ENCODE measurements around the gene GCA.

GCA gene

DNA sequence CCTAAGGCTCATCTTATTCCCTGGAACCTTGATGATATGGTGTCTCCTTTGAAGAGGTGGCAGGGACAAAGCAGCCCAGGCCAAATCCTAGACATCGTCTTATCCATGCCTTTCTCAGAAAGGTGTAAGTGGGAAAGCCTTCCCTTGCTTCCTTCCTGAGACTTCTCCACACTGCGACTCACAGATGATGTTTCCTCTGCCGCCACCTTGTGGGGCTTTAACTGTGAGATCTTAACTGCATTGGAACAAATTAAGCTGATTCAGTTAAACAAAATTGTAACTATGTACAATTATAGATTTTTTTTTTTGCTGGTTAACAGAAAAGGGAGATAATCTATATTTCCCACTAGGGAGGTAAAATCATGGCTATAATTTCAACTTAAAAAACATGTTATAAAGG is 10.0 kb upstream of the GCA start:
- Histone ChIP-seq H3K79me2 (no peaks in the 10 kb centered on the region), H3K36me3 (ENCODE audit: control insufficient read depth, insufficient read depth, low read length) (no peaks in the 10 kb centered on the region), H3K4me3 (ENCODE audit: low read depth, low read length) (no peak overlapping the region), H2AFZ (peak overlapping the region; percentile 20), H3K9ac (no peak overlapping the region), H3K27ac (no peak overlapping the region), H3K4me2 (ENCODE audit: low read length) (no peak overlapping the region), H3K4me1 (no peaks in the 10 kb centered on the region), H3K27me3 (ENCODE audit: control insufficient read depth, insufficient read depth, low read length) (no peaks in the 10 kb centered on the region), H3K9me3 (ENCODE audit: control insufficient read depth, low read length) (no peaks in the 10 kb centered on the region)
- TF ChIP-seq CTCF (IDR thresholded peaks at IDR 0.05), result peak; percentile 34

- Histone ChIP-seq H3K36me3 (ENCODE audit: control insufficient read depth, insufficient read depth, low read length) (no peaks in the 10 kb centered on the region), H3K27me3 (ENCODE audit: control insufficient read depth, insufficient read depth, low read length) (no peaks in the 10 kb centered on the region), H3K4me2 (ENCODE audit: low read length) (no peak overlapping the region), H3K4me3 (ENCODE audit: low read depth, low read length) (no peak overlapping the region), H3K79me2 (no peaks in the 10 kb centered on the region), H3K9ac (no peak overlapping the region), H3K4me1 (no peaks in the 10 kb centered on the region), H2AFZ (no peak overlapping the region), H3K9me3 (ENCODE audit: control insufficient read depth, low read length) (no peaks in the 10 kb centered on the region), H3K27ac (no peak overlapping the region)
- TF ChIP-seq CTCF (IDR thresholded peaks at IDR 0.05), result no peak
Observed at GRCh38 chr2:162337868-162338267, 6.1 kb upstream of the GCA start.

DNA sequence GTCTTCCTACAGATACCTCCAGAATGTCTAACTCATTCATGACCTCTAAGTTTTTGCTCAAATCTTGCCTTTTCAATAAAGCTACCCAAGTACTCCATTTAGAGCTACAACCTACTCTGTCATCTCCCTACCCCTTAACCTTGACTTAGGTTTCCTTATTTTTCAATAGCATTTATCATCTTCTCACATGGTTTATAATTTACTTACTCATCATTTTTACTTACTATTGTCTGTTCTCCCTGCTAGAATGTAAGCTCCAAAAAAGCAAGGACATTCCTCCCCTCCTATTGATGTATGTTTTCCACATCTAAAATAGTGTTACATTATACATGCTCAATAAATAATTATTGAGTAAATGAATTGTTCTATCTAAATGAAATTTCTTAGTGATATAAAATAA is 3.1 kb upstream of the GCA start:
- Histone ChIP-seq H3K36me3 (ENCODE audit: control insufficient read depth, insufficient read depth, low read length) (no peaks in the 10 kb centered on the region), H3K79me2 (no peaks in the 10 kb centered on the region), H3K27me3 (ENCODE audit: control insufficient read depth, insufficient read depth, low read length) (no peaks in the 10 kb centered on the region), H3K27ac (no peak overlapping the region), H3K9ac (no peak overlapping the region), H3K4me1 (peaks cover 3% of the 10 kb centered on the region), H3K4me3 (ENCODE audit: low read depth, low read length) (no peak overlapping the region), H3K9me3 (ENCODE audit: control insufficient read depth, low read length) (no peaks in the 10 kb centered on the region), H3K4me2 (ENCODE audit: low read length) (no peak overlapping the region), H2AFZ (no peak overlapping the region)
- no peak for TF ChIP-seq CTCF (IDR thresholded peaks at IDR 0.05)

- no peaks in the 10 kb centered on the region for H3K9me3 ChIP-seq (ENCODE audit: control insufficient read depth, low read length)
- TF ChIP-seq CTCF (IDR thresholded peaks at IDR 0.05), result no peak
- H3K4me2 ChIP-seq (ENCODE audit: low read length), result no peak overlapping the region
- H3K36me3 ChIP-seq (ENCODE audit: control insufficient read depth, insufficient read depth, low read length), result no peaks in the 10 kb centered on the region
- no peak overlapping the region for H3K4me3 ChIP-seq (ENCODE audit: low read depth, low read length)
- no peaks in the 10 kb centered on the region for H3K79me2 ChIP-seq
- H2AFZ ChIP-seq, result no peak overlapping the region
- no peak overlapping the region for H3K27ac ChIP-seq
- no peak overlapping the region for H3K9ac ChIP-seq
- H3K27me3 ChIP-seq (ENCODE audit: control insufficient read depth, insufficient read depth, low read length), result no peaks in the 10 kb centered on the region
- H3K4me1 ChIP-seq, result peaks cover 3% of the 10 kb centered on the region
Observed at GRCh38 chr2:162342321-162342720, 1.6 kb upstream of the GCA start.

GRCh38 chr2:162342841-162343240 is 1.1 kb upstream of the GCA start:
- Histone ChIP-seq H3K4me1 (peaks cover 3% of the 10 kb centered on the region), H3K4me2 (ENCODE audit: low read length) (no peak overlapping the region), H3K9me3 (ENCODE audit: control insufficient read depth, low read length) (no peaks in the 10 kb centered on the region), H3K27me3 (ENCODE audit: control insufficient read depth, insufficient read depth, low read length) (no peaks in the 10 kb centered on the region), H3K9ac (no peak overlapping the region), H3K79me2 (no peaks in the 10 kb centered on the region), H2AFZ (no peak overlapping the region), H3K27ac (no peak overlapping the region), H3K36me3 (ENCODE audit: control insufficient read depth, insufficient read depth, low read length) (no peaks in the 10 kb centered on the region), H3K4me3 (ENCODE audit: low read depth, low read length) (no peak overlapping the region)
- TF ChIP-seq CTCF (IDR thresholded peaks at IDR 0.05), result no peak
